GM23338 (cell line): ENCODE results near the gene GRK2. TPM values are rescaled to one million over a fixed set of nuclear protein-coding genes. Genes with fewer than 3 reads are reported as not detected.
A peak's percentile ranks its signal among the peaks of the same experiment; 100 is the strongest.

Experiments
- ATAC-seq: fragments of 200-7000 bp; cut with Tn5 transposase; 3 replicates; pipeline ENCODE4 v1.9.1; 2020
- DNase-seq: peaks from one replicate; pipeline ENCODE4 v3.0.0-alpha.2; 2015; ENCODE audit warnings: low spot score
- H2AFZ ChIP-seq: fragments of 200-600 bp; sonication (generic); 2 replicates; pipeline ENCODE4 v1.8.0; 2016; ENCODE audit warnings: antibody characterized with exemption, mild to moderate bottlenecking, moderate library complexity
- H3F3A ChIP-seq: fragments of 200-600 bp; sonication (generic); replicated peaks from 2 replicates; pipeline ENCODE4 v1.8.0; 2017; ENCODE audit warnings: antibody characterized with exemption, mixed run types, low read depth
- H3K27ac ChIP-seq: fragments of 200-600 bp; sonication (generic); 2 replicates; pipeline ENCODE4 v1.6.1; 2016; ENCODE audit warnings: low read depth
- H3K27me3 ChIP-seq: fragments of 200-600 bp; sonication (generic); 2 replicates; pipeline ENCODE4 v1.8.0; 2016; ENCODE audit warnings: mild to moderate bottlenecking, mixed run types, moderate library complexity; ENCODE audit not compliant: insufficient read depth
- H3K36me3 ChIP-seq: fragments of 200-600 bp; sonication (generic); 2 replicates; pipeline ENCODE4 v1.8.0; 2016; ENCODE audit warnings: mild to moderate bottlenecking; ENCODE audit not compliant: insufficient read depth
- H3K4me1 ChIP-seq: fragments of 200-600 bp; sonication (generic); 2 replicates; pipeline ENCODE4 v1.8.0; 2016; ENCODE audit warnings: mild to moderate bottlenecking, moderate library complexity; ENCODE audit not compliant: insufficient read depth
- H3K4me2 ChIP-seq: fragments of 200-600 bp; sonication (generic); 2 replicates; pipeline ENCODE4 v1.7.1; 2017; ENCODE audit warnings: mixed run types
- H3K4me3 ChIP-seq: fragments of 200-600 bp; sonication (generic); 2 replicates; pipeline ENCODE4 v1.6.1; 2016; ENCODE audit warnings: mixed run types
- H3K79me2 ChIP-seq: fragments of 200-600 bp; sonication (generic); replicated peaks from 2 replicates; pipeline ENCODE4 v1.8.0; 2017; ENCODE audit warnings: mild to moderate bottlenecking; ENCODE audit not compliant: insufficient read depth
- H3K9me2 ChIP-seq: fragments of 200-600 bp; sonication (generic); 2 replicates; pipeline ENCODE4 v1.8.0; 2017; ENCODE audit not compliant: insufficient read depth
- H4K20me1 ChIP-seq: fragments of 200-600 bp; sonication (generic); replicated peaks from 2 replicates; pipeline ENCODE4 v1.8.0; 2017; ENCODE audit warnings: mild to moderate bottlenecking; ENCODE audit not compliant: insufficient read depth
- H3K27ac Mint-ChIP-seq: 2 replicates; pipeline ENCODE4 v1.8.0; 2020; ENCODE audit warnings: inconsistent platforms, mild to moderate bottlenecking, moderate library complexity, mixed read lengths
- H3K27me3 Mint-ChIP-seq: 3 replicates; pipeline ENCODE4 v1.8.0; 2022; ENCODE audit warnings: low read depth, mild to moderate bottlenecking, moderate library complexity, mixed read lengths, inconsistent platforms; ENCODE audit not compliant: insufficient read depth, poor library complexity
- H3K36me3 Mint-ChIP-seq: 3 replicates; pipeline ENCODE4 v1.8.0; 2021; ENCODE audit warnings: low read depth, mild to moderate bottlenecking, inconsistent platforms, moderate library complexity, mixed read lengths
- H3K4me1 Mint-ChIP-seq: 3 replicates; pipeline ENCODE4 v1.8.0; 2020; ENCODE audit warnings: mild to moderate bottlenecking, inconsistent platforms, mixed read lengths
- H3K4me3 Mint-ChIP-seq: 3 replicates; pipeline ENCODE4 v1.8.0; 2021; ENCODE audit warnings: moderate library complexity, mild to moderate bottlenecking, inconsistent platforms, mixed read lengths
- H3K9me3 Mint-ChIP-seq: 3 replicates; pipeline ENCODE4 v1.8.0; 2020; ENCODE audit warnings: moderate library complexity, mild to moderate bottlenecking, inconsistent platforms, mixed read lengths
- CREB1 ChIP-seq: fragments of 250-450 bp; sonication (Bioruptor Pico); IDR thresholded peaks from 2 replicates; pipeline ENCODE4 v1.5.0; 2020; ENCODE audit warnings: low read depth, mild to moderate bottlenecking, moderate library complexity
- CTCF ChIP-seq, 2 experiments: fragments of 200-600 bp in 1 of 2; sonication (generic) in 1 of 2; conservative IDR thresholded peaks; 2 replicates each; pipeline versions ENCODE4 v1.5.1 to v1.6.1; 2016 to 2017; ENCODE audit warnings: antibody characterized with exemption in 2 of 2, low read depth in 2 of 2, mild to moderate bottlenecking in 2 of 2, moderate library complexity in 1 of 2
- ETS1 ChIP-seq: IDR thresholded peaks from 2 replicates; pipeline ENCODE4 v1.6.1; 2016; ENCODE audit warnings: antibody characterized with exemption
- EZH2 ChIP-seq: fragments of 200-600 bp; sonication (generic); IDR thresholded peaks from one replicate; pipeline ENCODE4 v1.8.0; 2017; ENCODE audit warnings: antibody characterized with exemption, mild to moderate bottlenecking, low read depth; ENCODE audit not compliant: unreplicated experiment
- EZH2phosphoT487 ChIP-seq: fragments of 200-600 bp; sonication (generic); IDR thresholded peaks from one replicate; pipeline ENCODE4 v1.8.1; 2018; ENCODE audit warnings: antibody characterized with exemption; ENCODE audit not compliant: unreplicated experiment
- JUNB ChIP-seq: IDR thresholded peaks from one replicate; pipeline ENCODE4 v1.6.1; 2016; ENCODE audit warnings: antibody characterized with exemption; ENCODE audit not compliant: unreplicated experiment
- NANOG ChIP-seq: IDR thresholded peaks from 2 replicates; pipeline ENCODE4 v1.6.1; 2016; ENCODE audit warnings: antibody characterized with exemption, borderline replicate concordance
- POLR2AphosphoS5 ChIP-seq: IDR thresholded peaks from 2 replicates; pipeline ENCODE4 v1.6.1; 2016; ENCODE audit warnings: antibody characterized with exemption, low read depth
- REST ChIP-seq: IDR thresholded peaks from one replicate; pipeline ENCODE4 v1.6.1; 2018; ENCODE audit warnings: antibody characterized with exemption; ENCODE audit not compliant: unreplicated experiment
- STAT1 ChIP-seq: IDR thresholded peaks from one replicate; pipeline ENCODE4 v1.6.1; 2016; ENCODE audit warnings: antibody characterized with exemption; ENCODE audit not compliant: unreplicated experiment
- ZNF114 ChIP-seq: fragments of 250-450 bp; sonication (Bioruptor Pico); IDR thresholded peaks from 2 replicates; pipeline ENCODE4 v1.5.0; 2020; ENCODE audit warnings: mild to moderate bottlenecking, moderate library complexity
- ZNF331 ChIP-seq: fragments of 250-450 bp; sonication (Bioruptor Pico); IDR thresholded peaks from 2 replicates; pipeline ENCODE4 v1.5.0; 2020; ENCODE audit warnings: low read depth, mild to moderate bottlenecking, moderate library complexity
- ZNF462 ChIP-seq: fragments of 250-450 bp; sonication (Bioruptor Pico); IDR thresholded peaks from 2 replicates; pipeline ENCODE4 v1.5.0; 2020; ENCODE audit warnings: mild to moderate bottlenecking, moderate library complexity
- polyA plus RNA-seq: library from polyadenylated mRNA; unstranded; fragments of >200 nt; fragmentation: Nextera tagmentation; extraction: Ambion mirVana; gene quantifications from 2 replicates; pipeline ENCODE4 v1.2.1, GENCODE V29; 2016
- total RNA-seq: library from RNA; depleted of rRNA; stranded (reverse); fragments of >200 nt; shearing (Covaris generic); gene quantifications from 2 replicates; pipeline ENCODE4 v1.2.3, GENCODE V29; 2014

GRK2 gene
- total and polyA plus RNA-seq, 2 experiments from 2014 or later, result 19.5 to 72.5 TPM

- no peak for DNase-seq
- no peak overlapping the region for H3K27ac Mint-ChIP-seq
- peak overlapping the region; percentile 92; the same call in 1 of the 2 replicates for H3K4me3 ChIP-seq
Measured at GRCh38 chr11:67268081-67268961, 2.0 kb downstream of the GRK2 start.

More at GRCh38 chr11:67268081-67268961, 2.0 kb downstream of the GRK2 start:
- peak overlapping the region; percentile 95 for H3K4me3 Mint-ChIP-seq
- peaks cover 17% of the 10 kb centered on the region; the same call in 1 of the 2 replicates for H4K20me1 ChIP-seq
- no peaks in the 10 kb centered on the region for H3K27me3 ChIP-seq
- H3K27ac ChIP-seq, result no peak overlapping the region
- H3K9me3 Mint-ChIP-seq, result no peaks in the 10 kb centered on the region
- H3K9me2 ChIP-seq, result no peaks in the 10 kb centered on the region
- peaks cover 21% of the 10 kb centered on the region for H3K4me1 ChIP-seq
- H3K27me3 Mint-ChIP-seq, result peaks cover 14% of the 10 kb centered on the region
- peaks cover 52% of the 10 kb centered on the region for H3K4me1 Mint-ChIP-seq
- TF ChIP-seq ZNF462 (CRISPR knock-in tag), result no peak
- no peak for TF ChIP-seq CTCF (conservative IDR thresholded peaks at IDR 0.05; ENCODE audit: low read depth in 2 of 2)
- TF ChIP-seq NANOG, result no peak
- TF ChIP-seq POLR2AphosphoS5, result no peak
- no peak for TF ChIP-seq ZNF331
- no peak for TF ChIP-seq JUNB
- TF ChIP-seq REST, result no peak
- TF ChIP-seq ETS1, result no peak
- no peak for TF ChIP-seq ZNF114 (CRISPR knock-in tag)
- TF ChIP-seq CREB1 (CRISPR knock-in tag), result no peak
- no peak for TF ChIP-seq EZH2
- TF ChIP-seq STAT1, result no peak
- no peak for TF ChIP-seq EZH2phosphoT487
- H3K36me3 Mint-ChIP-seq, result peaks cover 15% of the 10 kb centered on the region; the same call in 2 of the 3 replicates
- H3K79me2 ChIP-seq, result peaks cover 63% of the 10 kb centered on the region
- no peak overlapping the region for H2AFZ ChIP-seq
- H3K36me3 ChIP-seq, result peaks cover 3% of the 10 kb centered on the region; the same call in 1 of the 2 replicates
- H3K4me2 ChIP-seq, result peak overlapping the region; percentile 97; the same call in 1 of the 2 replicates
- ATAC-seq, result no peak
- peaks cover 18% of the 10 kb centered on the region for H3F3A ChIP-seq
